Measurements from ENCODE around the gene TTYH2. TPM values are rescaled to one million over a fixed set of nuclear protein-coding genes. Genes with fewer than 3 reads are reported as not detected.

Gene TTYH2
- total RNA-seq, 1 donor from 2014 or later: 3.8 TPM

DNA sequence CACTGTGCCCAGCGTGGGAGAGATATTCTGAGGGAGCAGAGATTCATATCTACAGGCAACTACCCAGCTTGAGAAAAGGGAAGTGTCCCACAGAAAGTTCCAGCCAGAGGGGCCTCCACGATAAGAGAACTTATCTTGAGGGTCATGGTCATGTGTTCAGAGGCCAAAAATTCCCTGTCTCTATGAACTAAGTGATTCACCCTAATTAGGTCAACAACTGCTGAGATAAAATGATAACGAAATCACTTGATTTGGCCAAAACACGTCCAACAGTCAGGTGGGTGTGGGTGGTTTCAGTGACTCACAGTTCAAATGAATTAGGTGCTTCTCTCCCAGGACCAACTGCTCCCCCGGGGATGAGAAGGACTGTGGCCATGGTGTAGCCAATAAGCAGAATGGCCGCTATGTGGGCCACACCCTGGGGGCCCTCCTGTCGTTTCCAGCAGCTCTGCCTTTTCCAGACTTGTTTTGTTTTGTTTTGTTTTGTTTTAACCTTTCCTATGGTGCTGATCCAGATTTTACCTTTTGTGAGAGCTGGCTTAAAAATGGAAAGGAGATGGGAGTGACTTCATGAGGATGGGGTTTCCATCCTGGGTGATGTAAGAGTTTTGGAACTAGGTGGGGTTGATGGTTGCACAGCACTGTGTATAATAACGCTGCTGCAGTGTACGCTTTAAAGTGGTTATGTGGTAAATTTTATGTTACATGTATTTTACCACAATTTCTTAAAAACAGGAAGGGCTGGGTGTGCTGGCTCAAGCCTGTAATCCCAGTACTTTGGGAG lies 69.4 kb downstream of the TTYH2 start:
- peaks cover 11% of the 10 kb centered on the region for H3K4me1 Mint-ChIP-seq
- H3K9me3 Mint-ChIP-seq: no peaks in the 10 kb centered on the region
- ChIA-PET POLR2A (no interaction called here), CTCF (no interaction called here)
- TF ChIP-seq, protein P1, sequence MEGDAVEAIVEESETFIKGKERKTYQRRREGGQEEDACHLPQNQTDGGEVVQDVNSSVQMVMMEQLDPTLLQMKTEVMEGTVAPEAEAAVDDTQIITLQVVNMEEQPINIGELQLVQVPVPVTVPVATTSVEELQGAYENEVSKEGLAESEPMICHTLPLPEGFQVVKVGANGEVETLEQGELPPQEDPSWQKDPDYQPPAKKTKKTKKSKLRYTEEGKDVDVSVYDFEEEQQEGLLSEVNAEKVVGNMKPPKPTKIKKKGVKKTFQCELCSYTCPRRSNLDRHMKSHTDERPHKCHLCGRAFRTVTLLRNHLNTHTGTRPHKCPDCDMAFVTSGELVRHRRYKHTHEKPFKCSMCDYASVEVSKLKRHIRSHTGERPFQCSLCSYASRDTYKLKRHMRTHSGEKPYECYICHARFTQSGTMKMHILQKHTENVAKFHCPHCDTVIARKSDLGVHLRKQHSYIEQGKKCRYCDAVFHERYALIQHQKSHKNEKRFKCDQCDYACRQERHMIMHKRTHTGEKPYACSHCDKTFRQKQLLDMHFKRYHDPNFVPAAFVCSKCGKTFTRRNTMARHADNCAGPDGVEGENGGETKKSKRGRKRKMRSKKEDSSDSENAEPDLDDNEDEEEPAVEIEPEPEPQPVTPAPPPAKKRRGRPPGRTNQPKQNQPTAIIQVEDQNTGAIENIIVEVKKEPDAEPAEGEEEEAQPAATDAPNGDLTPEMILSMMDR (IDR thresholded peaks at IDR 0.05): no peak
- DNase-seq: no peak
- H3K27ac Mint-ChIP-seq: no peak overlapping the region
- peaks cover 8% of the 10 kb centered on the region for H3K27me3 Mint-ChIP-seq
- no peaks in the 10 kb centered on the region for H3K36me3 Mint-ChIP-seq (ENCODE audit: low read depth)
- no peak for ATAC-seq (ENCODE audit: low read depth)
- H3K4me3 Mint-ChIP-seq: no peak overlapping the region
- intact Hi-C loops (cut with micrococcal nuclease): no loop called here

DNA sequence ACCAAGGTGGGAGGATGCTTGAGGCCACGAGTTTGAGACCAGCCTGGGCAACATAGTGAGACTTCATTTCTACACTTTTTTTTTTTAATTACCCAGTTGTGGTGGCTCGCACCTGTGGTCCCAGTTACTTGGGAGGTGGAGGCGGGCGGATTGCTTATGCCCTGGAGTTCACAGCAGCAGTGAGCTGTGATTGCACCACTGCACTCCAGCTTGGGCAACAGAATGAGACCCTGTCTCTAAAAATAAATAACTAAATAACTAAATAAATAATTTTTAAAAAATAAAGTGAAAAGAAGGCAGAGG lies 70.0 kb downstream of the TTYH2 start:
- peaks cover 11% of the 10 kb centered on the region for H3K4me1 Mint-ChIP-seq
- DNase-seq: no peak
- no peak for ATAC-seq (ENCODE audit: low read depth)
- TF ChIP-seq, protein P1 (IDR thresholded peaks at IDR 0.05): no peak
- no peaks in the 10 kb centered on the region for H3K9me3 Mint-ChIP-seq
- POLR2A ChIA-PET: no interaction called here
- no peak overlapping the region for H3K4me3 Mint-ChIP-seq
- intact Hi-C loops (cut with micrococcal nuclease): no loop called here
- H3K27me3 Mint-ChIP-seq: peaks cover 8% of the 10 kb centered on the region
- CTCF ChIA-PET: no interaction called here
- no peaks in the 10 kb centered on the region for H3K36me3 Mint-ChIP-seq (ENCODE audit: low read depth)
- H3K27ac Mint-ChIP-seq: no peak overlapping the region

DNA sequence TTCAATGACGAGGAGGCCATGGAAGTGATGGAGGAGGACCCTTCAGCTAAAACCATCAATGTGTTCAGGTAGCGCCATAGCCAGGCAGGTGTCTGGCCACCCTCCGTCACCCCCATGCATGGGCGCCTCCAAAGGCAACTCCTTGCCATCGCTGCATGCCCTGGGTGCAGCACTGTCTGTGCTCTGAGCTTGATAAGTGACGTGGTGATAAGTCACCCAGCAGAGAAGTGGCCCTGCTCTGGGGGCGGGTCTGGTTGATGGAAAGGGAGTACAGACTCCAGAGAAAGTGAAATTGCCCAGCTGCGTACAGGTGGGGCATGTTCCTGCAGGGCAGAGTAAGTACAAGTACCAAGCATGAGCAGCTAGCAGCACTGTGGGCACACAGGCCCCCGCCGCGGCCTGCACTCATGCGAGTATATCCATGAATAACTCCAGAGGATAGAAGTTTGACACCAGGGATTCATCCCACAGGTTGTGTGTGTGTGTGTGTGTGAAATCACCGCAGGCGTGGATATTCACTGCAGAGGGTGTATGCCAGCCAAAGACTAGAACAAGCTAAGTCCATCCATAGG lies 73.7 kb downstream of the TTYH2 start:
- ChIA-PET CTCF (no interaction called here), POLR2A (no interaction called here)
- no peaks in the 10 kb centered on the region for H3K9me3 Mint-ChIP-seq
- no peak overlapping the region for H3K4me3 Mint-ChIP-seq
- ATAC-seq (ENCODE audit: low read depth) (no peak), DNase-seq (no peak)
- peaks cover 11% of the 10 kb centered on the region for H3K27me3 Mint-ChIP-seq
- peaks cover 5% of the 10 kb centered on the region for H3K4me1 Mint-ChIP-seq
- no peaks in the 10 kb centered on the region for H3K36me3 Mint-ChIP-seq (ENCODE audit: low read depth)
- TF ChIP-seq, protein P1 (IDR thresholded peaks at IDR 0.05): no peak
- H3K27ac Mint-ChIP-seq: no peak overlapping the region
- intact Hi-C loops (cut with micrococcal nuclease): no loop called here

DNA sequence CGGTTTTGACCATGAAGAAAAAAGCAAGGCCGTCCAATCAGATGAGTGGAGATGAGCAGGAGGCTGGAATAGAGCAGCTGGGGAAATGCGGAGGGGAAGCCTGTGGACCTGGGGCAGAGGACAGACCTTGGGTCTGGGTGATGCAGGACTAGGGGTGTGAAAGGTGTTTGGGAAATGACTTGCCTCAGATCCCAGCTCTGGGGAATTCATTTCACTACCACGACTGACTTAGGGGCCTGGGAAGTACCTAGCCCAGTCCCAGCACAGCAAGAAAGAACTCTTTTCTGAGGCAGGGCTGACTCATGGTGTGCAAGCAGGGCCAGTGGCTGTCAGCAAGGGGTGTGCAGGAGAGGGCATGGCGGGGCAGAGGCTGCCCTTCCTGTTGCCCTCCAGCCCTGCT lies 75.4 kb downstream of the TTYH2 start:
- no peaks in the 10 kb centered on the region for H3K36me3 Mint-ChIP-seq (ENCODE audit: low read depth)
- CTCF ChIA-PET: no interaction called here
- TF ChIP-seq, protein P1 (IDR thresholded peaks at IDR 0.05): no peak
- intact Hi-C loops (cut with micrococcal nuclease): no loop called here
- no peak overlapping the region for H3K4me3 Mint-ChIP-seq
- POLR2A ChIA-PET: no interaction called here
- no peak for ATAC-seq (ENCODE audit: low read depth)
- peak overlapping the region; percentile 20 for H3K27ac Mint-ChIP-seq
- H3K27me3 Mint-ChIP-seq: peaks cover 8% of the 10 kb centered on the region
- H3K9me3 Mint-ChIP-seq: no peaks in the 10 kb centered on the region
- DNase-seq: no peak
- H3K4me1 Mint-ChIP-seq: peaks cover 3% of the 10 kb centered on the region

DNA sequence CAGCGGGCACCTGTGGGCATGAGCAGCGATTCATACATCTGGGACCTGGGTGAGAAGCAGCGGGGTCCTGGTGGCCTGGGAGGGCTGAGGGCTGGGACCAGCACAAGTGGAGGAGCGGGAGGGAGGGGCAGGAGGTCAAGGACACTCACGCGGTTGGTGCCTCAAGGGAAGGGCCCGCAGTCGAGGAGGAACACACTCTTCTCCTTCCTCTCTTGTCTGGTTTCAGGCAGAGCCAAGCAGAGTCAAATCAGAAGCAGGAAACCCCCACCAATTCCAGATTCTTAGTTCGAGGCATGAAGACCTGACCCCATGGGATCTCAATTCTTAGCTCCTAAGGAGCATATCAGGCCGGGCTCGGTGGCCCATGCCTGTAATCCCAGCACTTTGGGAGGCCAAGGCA lies 76.3 kb downstream of the TTYH2 start:
- no peak overlapping the region for H3K4me3 Mint-ChIP-seq
- H3K4me1 Mint-ChIP-seq: peaks cover 3% of the 10 kb centered on the region
- no peaks in the 10 kb centered on the region for H3K36me3 Mint-ChIP-seq (ENCODE audit: low read depth)
- peaks cover under 1% of the 10 kb centered on the region for H3K9me3 Mint-ChIP-seq
- no peak overlapping the region for H3K27ac Mint-ChIP-seq
- H3K27me3 Mint-ChIP-seq: peaks cover 8% of the 10 kb centered on the region
- no peak for DNase-seq
- ChIA-PET CTCF (no interaction called here), POLR2A (no interaction called here)
- intact Hi-C loops (cut with micrococcal nuclease): no loop called here
- ATAC-seq (ENCODE audit: low read depth): no peak
- TF ChIP-seq, protein P1 (IDR thresholded peaks at IDR 0.05): no peak

All from activated B cell treated with CpG ODN at 0.5 μM for 24 hours (primary cell).